WTC11 (cell line): ENCODE data around the gene UBN1. TPM values are rescaled to one million over a fixed set of nuclear protein-coding genes. Genes with fewer than 3 reads are reported as not detected.

Experiments used
- ATAC-seq: fragments of 200-7000 bp; cut with Tn5 transposase; 2 replicates; pipeline ENCODE4 v1.10.0; 2021; ENCODE audit warnings: mild to moderate bottlenecking, moderate library complexity
- CTCF ChIA-PET: fragments of 300-600 bp; sonication (Branson Sonifier 250); formaldehyde crosslinking; loops from one replicate; lab custom pipeline; 2021; ENCODE audit warnings: antibody characterized with exemption; lab: Charles Lee
- POLR2A ChIA-PET: fragments of 350-600 bp; sonication (Branson Sonifier 250); formaldehyde crosslinking; loops from one replicate; lab custom pipeline; 2021; ENCODE audit warnings: antibody characterized with exemption; lab: Charles Lee
- DNase-seq: peaks from one replicate; pipeline ENCODE4 v3.0.0; 2021; ENCODE audit warnings: low spot score
- H3K27ac Mint-ChIP-seq: 2 replicates; pipeline ENCODE4 v1.8.0; 2021; ENCODE audit warnings: mixed read lengths
- H3K27me3 Mint-ChIP-seq: 2 replicates; pipeline ENCODE4 v1.8.0; 2021; ENCODE audit warnings: low read depth, mild to moderate bottlenecking, moderate library complexity, mixed read lengths
- H3K36me3 Mint-ChIP-seq: 2 replicates; pipeline ENCODE4 v1.8.0; 2021; ENCODE audit warnings: mixed read lengths
- H3K4me1 Mint-ChIP-seq: 2 replicates; pipeline ENCODE4 v1.8.0; 2022; ENCODE audit warnings: mixed read lengths
- H3K4me3 Mint-ChIP-seq: 2 replicates; pipeline ENCODE4 v1.8.0; 2021; ENCODE audit warnings: mild to moderate bottlenecking, moderate library complexity, mixed read lengths
- H3K9me3 Mint-ChIP-seq: 2 replicates; pipeline ENCODE4 v1.8.0; 2021; ENCODE audit warnings: mixed read lengths
- ATF1 ChIP-seq: sonication (generic); formaldehyde crosslinking; IDR thresholded peaks from 2 replicates; pipeline ENCODE4 v1.8.1; 2023; ENCODE audit warnings: mild to moderate bottlenecking, moderate library complexity, missing genetic modification reagents
- CREM ChIP-seq: sonication (generic); formaldehyde crosslinking; IDR thresholded peaks from 2 replicates; pipeline ENCODE4 v1.8.1; 2022; ENCODE audit warnings: mild to moderate bottlenecking, missing genetic modification reagents, moderate library complexity
- EMX1 ChIP-seq: fragments of 250-450 bp; sonication (Bioruptor Pico); IDR thresholded peaks from 2 replicates; pipeline ENCODE4 v1.8.0; 2021; ENCODE audit warnings: mild to moderate bottlenecking
- FOXJ3 ChIP-seq: sonication (generic); formaldehyde crosslinking; IDR thresholded peaks from 2 replicates; pipeline ENCODE4 v1.9.0; 2021; ENCODE audit warnings: missing genetic modification reagents, mild to moderate bottlenecking, borderline replicate concordance
- HMGA2 ChIP-seq: fragments of 250-450 bp; sonication (Bioruptor Pico); IDR thresholded peaks from 2 replicates; pipeline ENCODE4 v1.4.0; 2021; ENCODE audit warnings: mild to moderate bottlenecking, moderate library complexity
- JAZF1 ChIP-seq: fragments of 250-450 bp; sonication (Bioruptor Pico); IDR thresholded peaks from 2 replicates; pipeline ENCODE4 v1.9.0; 2021; ENCODE audit warnings: moderate library complexity, mild to moderate bottlenecking, inconsistent platforms
- MXD4 ChIP-seq: fragments of 250-450 bp; sonication (Bioruptor Pico); IDR thresholded peaks from 2 replicates; pipeline ENCODE4 v1.8.0; 2021; ENCODE audit warnings: mild to moderate bottlenecking, moderate library complexity, borderline replicate concordance
- NFE2L1 ChIP-seq: sonication (generic); formaldehyde crosslinking; IDR thresholded peaks from 2 replicates; pipeline ENCODE4 v1.8.1; 2023; ENCODE audit warnings: missing genetic modification reagents
- NR1H2 ChIP-seq: sonication (generic); formaldehyde crosslinking; IDR thresholded peaks from 2 replicates; pipeline ENCODE4 v1.9.0; 2021; ENCODE audit warnings: mild to moderate bottlenecking, moderate library complexity, missing genetic modification reagents
- NR2C2 ChIP-seq: sonication (generic); formaldehyde crosslinking; IDR thresholded peaks from 2 replicates; pipeline ENCODE4 v1.8.0; 2022; ENCODE audit warnings: mild to moderate bottlenecking, missing genetic modification reagents
- NR3C1 ChIP-seq: sonication (generic); formaldehyde crosslinking; conservative IDR thresholded peaks from 2 replicates; pipeline ENCODE4 v1.8.1; 2023; ENCODE audit warnings: low read depth, mild to moderate bottlenecking, missing genetic modification reagents
- SMAD3 ChIP-seq: sonication (generic); formaldehyde crosslinking; IDR thresholded peaks from 2 replicates; pipeline ENCODE4 v1.8.0; 2022; ENCODE audit warnings: missing genetic modification reagents, mild to moderate bottlenecking, borderline replicate concordance
- SP1 ChIP-seq: sonication (generic); formaldehyde crosslinking; conservative IDR thresholded peaks from 2 replicates; pipeline ENCODE4 v1.8.1; 2022; ENCODE audit warnings: missing genetic modification reagents
- ZNF138 ChIP-seq: sonication (generic); formaldehyde crosslinking; conservative IDR thresholded peaks from 2 replicates; pipeline ENCODE4 v1.8.1; 2022; ENCODE audit warnings: mild to moderate bottlenecking, moderate library complexity, missing genetic modification reagents
- ZNF232 ChIP-seq: sonication (generic); formaldehyde crosslinking; IDR thresholded peaks from 2 replicates; pipeline ENCODE4 v1.8.0; 2022; ENCODE audit warnings: mild to moderate bottlenecking, missing genetic modification reagents
- ZNF317 ChIP-seq: sonication (generic); formaldehyde crosslinking; IDR thresholded peaks from 2 replicates; pipeline ENCODE4 v1.8.1; 2023; ENCODE audit warnings: low read depth, mild to moderate bottlenecking, moderate library complexity, missing genetic modification reagents, borderline replicate concordance
- ZNF396 ChIP-seq: fragments of 250-450 bp; sonication (Bioruptor Pico); IDR thresholded peaks from 2 replicates; pipeline ENCODE4 v1.8.0; 2021; ENCODE audit warnings: mild to moderate bottlenecking, moderate library complexity, borderline replicate concordance
- ZNF423 ChIP-seq: fragments of 250-450 bp; sonication (Bioruptor Pico); IDR thresholded peaks from 2 replicates; pipeline ENCODE4 v2.1.2; 2022; ENCODE audit warnings: mild to moderate bottlenecking, moderate library complexity
- total RNA-seq: library from RNA; stranded (reverse); gene quantifications from 3 replicates; pipeline ENCODE4 v1.2.3, GENCODE V29; 2021
- TF ChIP-seq, protein P1 (sequence below): sonication (generic); formaldehyde crosslinking; IDR thresholded peaks from 2 replicates; pipeline ENCODE4 v1.8.0; 2022; ENCODE audit warnings: mild to moderate bottlenecking, missing genetic modification reagents
- TF ChIP-seq, protein P2 (sequence below): sonication (generic); formaldehyde crosslinking; IDR thresholded peaks from 2 replicates; pipeline ENCODE4 v1.8.0; 2023; ENCODE audit warnings: mild to moderate bottlenecking, missing genetic modification reagents
- TF ChIP-seq, protein P3 (sequence below): sonication (generic); formaldehyde crosslinking; IDR thresholded peaks from 2 replicates; pipeline ENCODE4 v1.8.1; 2023; ENCODE audit warnings: mild to moderate bottlenecking, missing genetic modification reagents, moderate library complexity
- TF ChIP-seq, protein P4 (sequence below): sonication (generic); formaldehyde crosslinking; IDR thresholded peaks from 2 replicates; pipeline ENCODE4 v1.8.0; 2023; ENCODE audit warnings: missing genetic modification reagents, mild to moderate bottlenecking, borderline replicate concordance
- TF ChIP-seq, protein P5 (sequence below): fragments of 250-450 bp; sonication (Bioruptor Pico); IDR thresholded peaks from 2 replicates; pipeline ENCODE4 v1.9.0; 2021; ENCODE audit warnings: mild to moderate bottlenecking
- TF ChIP-seq, protein P6 (sequence below): sonication (generic); formaldehyde crosslinking; IDR thresholded peaks from 2 replicates; pipeline ENCODE4 v1.8.0; 2022; ENCODE audit warnings: mild to moderate bottlenecking, missing genetic modification reagents
- TF ChIP-seq, protein P7 (sequence below): fragments of 250-450 bp; sonication (Bioruptor Pico); IDR thresholded peaks from 2 replicates; pipeline ENCODE4 v1.9.0; 2021; ENCODE audit warnings: moderate library complexity, mild to moderate bottlenecking, inconsistent platforms, borderline replicate concordance

UBN1 gene
- total RNA-seq, 1 experiment from 2014 or later: 38.5 TPM

DNA sequence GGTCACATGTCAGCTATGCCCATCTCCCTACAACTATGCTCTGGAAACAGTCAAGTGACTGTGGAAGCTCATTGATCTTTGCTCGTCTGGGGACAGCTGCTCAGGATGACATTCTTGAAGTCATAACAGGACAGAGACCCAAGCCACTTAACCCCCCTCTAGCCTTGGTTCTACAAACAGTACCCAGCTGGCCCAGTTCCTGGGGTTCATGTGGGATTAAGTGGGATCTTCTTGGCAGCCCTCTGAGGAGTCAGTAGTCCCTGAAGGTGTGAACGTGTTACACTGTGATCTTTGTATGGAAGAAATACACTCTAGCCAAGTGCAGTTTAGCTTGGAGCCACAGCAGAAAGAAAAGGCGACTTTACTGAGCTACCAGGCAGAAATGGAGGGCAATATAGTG lies 25.8 kb downstream of the UBN1 start:
- ChIA-PET CTCF (no interaction called here), POLR2A (interaction anchor here (0.5 kb wide), 1 partner anchor 155 kb away, joined by 3 read pairs; no protein-coding TSS in a partner anchor)
- ATAC-seq: no peak

DNA sequence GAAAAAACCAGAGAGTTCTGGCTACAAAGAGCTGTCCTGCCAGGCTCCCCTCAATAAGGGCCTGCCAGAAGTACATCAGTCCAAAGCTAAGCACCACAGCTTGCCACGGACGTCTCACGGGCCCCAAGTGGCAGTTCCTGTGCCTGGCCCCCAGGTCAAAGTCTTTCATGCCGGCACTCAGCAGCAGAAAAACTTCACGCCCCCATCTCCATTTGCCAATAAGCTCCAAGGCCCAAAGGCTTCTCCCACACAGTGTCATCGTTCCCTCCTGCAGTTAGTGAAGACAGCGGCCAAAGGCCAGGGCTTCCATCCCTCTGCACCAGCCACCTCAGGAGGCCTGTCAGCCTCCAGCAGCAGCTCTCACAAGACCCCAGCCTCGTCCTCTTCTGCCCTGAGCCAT lies 27.4 kb downstream of the UBN1 start:
- Mint-ChIP-seq H3K27ac (no peak overlapping the region), H3K4me1 (no peaks in the 10 kb centered on the region), H3K4me3 (no peak overlapping the region), H3K27me3 (no peaks in the 10 kb centered on the region)
- ChIA-PET POLR2A (no interaction called here), CTCF (no interaction called here)
- ATAC-seq (no peak), DNase-seq (no peak)
- TF ChIP-seq MXD4 (CRISPR knock-in tag) (no peak), NFE2L1 (no peak), ZNF423 (CRISPR knock-in tag) (no peak), NR2C2 (CRISPR knock-in tag) (no peak), EMX1 (CRISPR knock-in tag) (no peak), ZNF396 (CRISPR knock-in tag) (no peak), HMGA2 (CRISPR knock-in tag) (no peak)
- TF ChIP-seq, protein P1, sequence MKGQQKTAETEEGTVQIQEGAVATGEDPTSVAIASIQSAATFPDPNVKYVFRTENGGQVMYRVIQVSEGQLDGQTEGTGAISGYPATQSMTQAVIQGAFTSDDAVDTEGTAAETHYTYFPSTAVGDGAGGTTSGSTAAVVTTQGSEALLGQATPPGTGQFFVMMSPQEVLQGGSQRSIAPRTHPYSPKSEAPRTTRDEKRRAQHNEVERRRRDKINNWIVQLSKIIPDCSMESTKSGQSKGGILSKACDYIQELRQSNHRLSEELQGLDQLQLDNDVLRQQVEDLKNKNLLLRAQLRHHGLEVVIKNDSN (CRISPR knock-in tag): no peak
- TF ChIP-seq, protein P2, sequence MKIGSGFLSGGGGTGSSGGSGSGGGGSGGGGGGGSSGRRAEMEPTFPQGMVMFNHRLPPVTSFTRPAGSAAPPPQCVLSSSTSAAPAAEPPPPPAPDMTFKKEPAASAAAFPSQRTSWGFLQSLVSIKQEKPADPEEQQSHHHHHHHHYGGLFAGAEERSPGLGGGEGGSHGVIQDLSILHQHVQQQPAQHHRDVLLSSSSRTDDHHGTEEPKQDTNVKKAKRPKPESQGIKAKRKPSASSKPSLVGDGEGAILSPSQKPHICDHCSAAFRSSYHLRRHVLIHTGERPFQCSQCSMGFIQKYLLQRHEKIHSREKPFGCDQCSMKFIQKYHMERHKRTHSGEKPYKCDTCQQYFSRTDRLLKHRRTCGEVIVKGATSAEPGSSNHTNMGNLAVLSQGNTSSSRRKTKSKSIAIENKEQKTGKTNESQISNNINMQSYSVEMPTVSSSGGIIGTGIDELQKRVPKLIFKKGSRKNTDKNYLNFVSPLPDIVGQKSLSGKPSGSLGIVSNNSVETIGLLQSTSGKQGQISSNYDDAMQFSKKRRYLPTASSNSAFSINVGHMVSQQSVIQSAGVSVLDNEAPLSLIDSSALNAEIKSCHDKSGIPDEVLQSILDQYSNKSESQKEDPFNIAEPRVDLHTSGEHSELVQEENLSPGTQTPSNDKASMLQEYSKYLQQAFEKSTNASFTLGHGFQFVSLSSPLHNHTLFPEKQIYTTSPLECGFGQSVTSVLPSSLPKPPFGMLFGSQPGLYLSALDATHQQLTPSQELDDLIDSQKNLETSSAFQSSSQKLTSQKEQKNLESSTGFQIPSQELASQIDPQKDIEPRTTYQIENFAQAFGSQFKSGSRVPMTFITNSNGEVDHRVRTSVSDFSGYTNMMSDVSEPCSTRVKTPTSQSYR (CRISPR knock-in tag): no peak
- TF ChIP-seq, all 79 proteins: peak for 0
- Mint-ChIP-seq H3K9me3 (no peaks in the 10 kb centered on the region), H3K36me3 (peaks cover 65% of the 10 kb centered on the region)

More for the DNA sequence above, 25.8 kb downstream of the UBN1 start:
- peaks cover 71% of the 10 kb centered on the region for H3K36me3 Mint-ChIP-seq
- no peak for DNase-seq
- no peak overlapping the region for H3K4me3 Mint-ChIP-seq
- H3K27me3 Mint-ChIP-seq: no peaks in the 10 kb centered on the region
- H3K9me3 Mint-ChIP-seq: no peaks in the 10 kb centered on the region
- no peaks in the 10 kb centered on the region for H3K4me1 Mint-ChIP-seq
- TF ChIP-seq, protein P3, sequence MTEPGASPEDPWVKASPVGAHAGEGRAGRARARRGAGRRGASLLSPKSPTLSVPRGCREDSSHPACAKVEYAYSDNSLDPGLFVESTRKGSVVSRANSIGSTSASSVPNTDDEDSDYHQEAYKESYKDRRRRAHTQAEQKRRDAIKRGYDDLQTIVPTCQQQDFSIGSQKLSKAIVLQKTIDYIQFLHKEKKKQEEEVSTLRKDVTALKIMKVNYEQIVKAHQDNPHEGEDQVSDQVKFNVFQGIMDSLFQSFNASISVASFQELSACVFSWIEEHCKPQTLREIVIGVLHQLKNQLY (CRISPR knock-in tag): no peak
- no peak for TF ChIP-seq NR1H2 (CRISPR knock-in tag)
- no peak for TF ChIP-seq SP1 (CRISPR knock-in tag)
- TF ChIP-seq FOXJ3 (CRISPR knock-in tag): no peak
- TF ChIP-seq, protein P1 (CRISPR knock-in tag): no peak
- TF ChIP-seq, protein P4, sequence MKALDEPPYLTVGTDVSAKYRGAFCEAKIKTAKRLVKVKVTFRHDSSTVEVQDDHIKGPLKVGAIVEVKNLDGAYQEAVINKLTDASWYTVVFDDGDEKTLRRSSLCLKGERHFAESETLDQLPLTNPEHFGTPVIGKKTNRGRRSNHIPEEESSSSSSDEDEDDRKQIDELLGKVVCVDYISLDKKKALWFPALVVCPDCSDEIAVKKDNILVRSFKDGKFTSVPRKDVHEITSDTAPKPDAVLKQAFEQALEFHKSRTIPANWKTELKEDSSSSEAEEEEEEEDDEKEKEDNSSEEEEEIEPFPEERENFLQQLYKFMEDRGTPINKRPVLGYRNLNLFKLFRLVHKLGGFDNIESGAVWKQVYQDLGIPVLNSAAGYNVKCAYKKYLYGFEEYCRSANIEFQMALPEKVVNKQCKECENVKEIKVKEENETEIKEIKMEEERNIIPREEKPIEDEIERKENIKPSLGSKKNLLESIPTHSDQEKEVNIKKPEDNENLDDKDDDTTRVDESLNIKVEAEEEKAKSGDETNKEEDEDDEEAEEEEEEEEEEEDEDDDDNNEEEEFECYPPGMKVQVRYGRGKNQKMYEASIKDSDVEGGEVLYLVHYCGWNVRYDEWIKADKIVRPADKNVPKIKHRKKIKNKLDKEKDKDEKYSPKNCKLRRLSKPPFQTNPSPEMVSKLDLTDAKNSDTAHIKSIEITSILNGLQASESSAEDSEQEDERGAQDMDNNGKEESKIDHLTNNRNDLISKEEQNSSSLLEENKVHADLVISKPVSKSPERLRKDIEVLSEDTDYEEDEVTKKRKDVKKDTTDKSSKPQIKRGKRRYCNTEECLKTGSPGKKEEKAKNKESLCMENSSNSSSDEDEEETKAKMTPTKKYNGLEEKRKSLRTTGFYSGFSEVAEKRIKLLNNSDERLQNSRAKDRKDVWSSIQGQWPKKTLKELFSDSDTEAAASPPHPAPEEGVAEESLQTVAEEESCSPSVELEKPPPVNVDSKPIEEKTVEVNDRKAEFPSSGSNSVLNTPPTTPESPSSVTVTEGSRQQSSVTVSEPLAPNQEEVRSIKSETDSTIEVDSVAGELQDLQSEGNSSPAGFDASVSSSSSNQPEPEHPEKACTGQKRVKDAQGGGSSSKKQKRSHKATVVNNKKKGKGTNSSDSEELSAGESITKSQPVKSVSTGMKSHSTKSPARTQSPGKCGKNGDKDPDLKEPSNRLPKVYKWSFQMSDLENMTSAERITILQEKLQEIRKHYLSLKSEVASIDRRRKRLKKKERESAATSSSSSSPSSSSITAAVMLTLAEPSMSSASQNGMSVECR (CRISPR knock-in tag): no peak
- TF ChIP-seq ZNF232: no peak
- TF ChIP-seq ZNF138 (CRISPR knock-in tag): no peak
- TF ChIP-seq ATF1 (CRISPR knock-in tag): no peak
- TF ChIP-seq, protein P5, sequence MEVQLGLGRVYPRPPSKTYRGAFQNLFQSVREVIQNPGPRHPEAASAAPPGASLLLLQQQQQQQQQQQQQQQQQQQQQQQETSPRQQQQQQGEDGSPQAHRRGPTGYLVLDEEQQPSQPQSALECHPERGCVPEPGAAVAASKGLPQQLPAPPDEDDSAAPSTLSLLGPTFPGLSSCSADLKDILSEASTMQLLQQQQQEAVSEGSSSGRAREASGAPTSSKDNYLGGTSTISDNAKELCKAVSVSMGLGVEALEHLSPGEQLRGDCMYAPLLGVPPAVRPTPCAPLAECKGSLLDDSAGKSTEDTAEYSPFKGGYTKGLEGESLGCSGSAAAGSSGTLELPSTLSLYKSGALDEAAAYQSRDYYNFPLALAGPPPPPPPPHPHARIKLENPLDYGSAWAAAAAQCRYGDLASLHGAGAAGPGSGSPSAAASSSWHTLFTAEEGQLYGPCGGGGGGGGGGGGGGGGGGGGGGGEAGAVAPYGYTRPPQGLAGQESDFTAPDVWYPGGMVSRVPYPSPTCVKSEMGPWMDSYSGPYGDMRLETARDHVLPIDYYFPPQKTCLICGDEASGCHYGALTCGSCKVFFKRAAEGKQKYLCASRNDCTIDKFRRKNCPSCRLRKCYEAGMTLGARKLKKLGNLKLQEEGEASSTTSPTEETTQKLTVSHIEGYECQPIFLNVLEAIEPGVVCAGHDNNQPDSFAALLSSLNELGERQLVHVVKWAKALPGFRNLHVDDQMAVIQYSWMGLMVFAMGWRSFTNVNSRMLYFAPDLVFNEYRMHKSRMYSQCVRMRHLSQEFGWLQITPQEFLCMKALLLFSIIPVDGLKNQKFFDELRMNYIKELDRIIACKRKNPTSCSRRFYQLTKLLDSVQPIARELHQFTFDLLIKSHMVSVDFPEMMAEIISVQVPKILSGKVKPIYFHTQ (CRISPR knock-in tag): no peak
- TF ChIP-seq, protein P6, sequence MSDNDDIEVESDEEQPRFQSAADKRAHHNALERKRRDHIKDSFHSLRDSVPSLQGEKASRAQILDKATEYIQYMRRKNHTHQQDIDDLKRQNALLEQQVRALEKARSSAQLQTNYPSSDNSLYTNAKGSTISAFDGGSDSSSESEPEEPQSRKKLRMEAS (CRISPR knock-in tag): no peak
- TF ChIP-seq NR3C1 (CRISPR knock-in tag): no peak
- no peak for TF ChIP-seq CREM (CRISPR knock-in tag)
- no peak for TF ChIP-seq ZNF317 (CRISPR knock-in tag)
- TF ChIP-seq, protein P7, sequence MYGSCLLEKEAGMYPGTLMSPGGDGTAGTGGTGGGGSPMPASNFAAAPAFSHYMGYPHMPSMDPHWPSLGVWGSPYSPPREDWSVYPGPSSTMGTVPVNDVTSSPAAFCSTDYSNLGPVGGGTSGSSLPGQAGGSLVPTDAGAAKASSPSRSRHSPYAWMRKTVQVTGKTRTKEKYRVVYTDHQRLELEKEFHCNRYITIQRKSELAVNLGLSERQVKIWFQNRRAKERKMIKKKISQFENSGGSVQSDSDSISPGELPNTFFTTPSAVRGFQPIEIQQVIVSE (CRISPR knock-in tag): no peak
- TF ChIP-seq JAZF1 (CRISPR knock-in tag): no peak
- no peak for TF ChIP-seq NR2C2 (CRISPR knock-in tag)
- no peak for TF ChIP-seq SMAD3
- TF ChIP-seq, all 79 proteins: peak for 0
- no peak overlapping the region for H3K27ac Mint-ChIP-seq
